GM13976 (cell line): ENCODE measurements around the gene CHN2.

Experiments used
- DNase-seq: peaks from one replicate; pipeline ENCODE4 v3.0.0; 2012; ENCODE audit warnings: low spot score
- in situ Hi-C: fragments of 300-500 bp; cut with MboI; formaldehyde crosslinking; loops from one replicate; pipeline ENCODE4 v1.12.0; 2022; ENCODE audit warnings: low sequenced_read_pairs, mixed read lengths, inconsistent platforms; ENCODE audit not compliant: unreplicated experiment
- TF ChIP-seq, protein P1 (sequence below): IDR thresholded peaks from 2 replicates; pipeline ENCODE4 v1.5.1; 2012; ENCODE audit warnings: borderline replicate concordance, mild to moderate bottlenecking; ENCODE audit not compliant: insufficient read depth; ENCODE audit errors: extremely low read depth, missing control alignments, control extremely low read depth

The CHN2 gene

GRCh38 chr7:29422829-29423228 is 228.3 kb downstream of the CHN2 start:
- no peak for DNase-seq
- TF ChIP-seq, protein P1, sequence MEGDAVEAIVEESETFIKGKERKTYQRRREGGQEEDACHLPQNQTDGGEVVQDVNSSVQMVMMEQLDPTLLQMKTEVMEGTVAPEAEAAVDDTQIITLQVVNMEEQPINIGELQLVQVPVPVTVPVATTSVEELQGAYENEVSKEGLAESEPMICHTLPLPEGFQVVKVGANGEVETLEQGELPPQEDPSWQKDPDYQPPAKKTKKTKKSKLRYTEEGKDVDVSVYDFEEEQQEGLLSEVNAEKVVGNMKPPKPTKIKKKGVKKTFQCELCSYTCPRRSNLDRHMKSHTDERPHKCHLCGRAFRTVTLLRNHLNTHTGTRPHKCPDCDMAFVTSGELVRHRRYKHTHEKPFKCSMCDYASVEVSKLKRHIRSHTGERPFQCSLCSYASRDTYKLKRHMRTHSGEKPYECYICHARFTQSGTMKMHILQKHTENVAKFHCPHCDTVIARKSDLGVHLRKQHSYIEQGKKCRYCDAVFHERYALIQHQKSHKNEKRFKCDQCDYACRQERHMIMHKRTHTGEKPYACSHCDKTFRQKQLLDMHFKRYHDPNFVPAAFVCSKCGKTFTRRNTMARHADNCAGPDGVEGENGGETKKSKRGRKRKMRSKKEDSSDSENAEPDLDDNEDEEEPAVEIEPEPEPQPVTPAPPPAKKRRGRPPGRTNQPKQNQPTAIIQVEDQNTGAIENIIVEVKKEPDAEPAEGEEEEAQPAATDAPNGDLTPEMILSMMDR, result no peak
- in situ Hi-C loops, result no loop called here

DNA sequence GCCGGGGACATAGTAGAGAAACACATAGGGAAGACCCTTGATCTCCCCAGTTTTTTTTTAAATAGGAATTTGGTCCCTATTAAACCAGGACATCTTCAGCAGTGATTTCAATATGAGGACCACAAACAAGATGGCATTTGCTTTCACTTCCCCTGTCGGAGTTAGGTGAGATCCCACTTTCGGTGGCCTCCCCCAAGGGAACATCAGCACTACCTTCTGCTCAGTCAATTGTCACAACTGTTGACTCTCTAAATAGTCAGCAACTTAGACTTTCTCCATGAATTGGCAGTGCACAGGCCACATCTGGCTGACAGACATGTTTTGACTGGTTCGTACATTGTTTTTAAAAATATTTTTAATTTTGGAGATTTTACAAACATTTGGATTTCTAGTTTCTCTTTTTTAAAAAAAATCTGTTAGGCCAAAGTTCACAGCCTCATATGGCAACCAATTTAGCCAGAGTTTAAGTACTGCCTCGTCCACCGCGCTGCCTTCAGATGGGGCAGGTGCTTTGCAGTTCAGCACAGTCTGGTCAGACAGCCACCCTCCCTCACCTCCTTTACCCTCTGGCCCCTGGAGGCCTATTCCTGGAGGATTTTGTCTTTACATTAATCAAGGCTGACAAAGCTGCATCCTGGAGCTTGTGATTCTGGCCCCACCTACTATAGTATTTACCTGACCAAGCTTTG is 229.9 kb downstream of the CHN2 start:
- in situ Hi-C loops, result no loop called here
- no peak for DNase-seq
- TF ChIP-seq, protein P1, result no peak

- in situ Hi-C loops, result no loop called here
- TF ChIP-seq, protein P1, result no peak
- DNase-seq, result no peak
Measured at GRCh38 chr7:29424984-29425309, 230.4 kb downstream of the CHN2 start.

DNA sequence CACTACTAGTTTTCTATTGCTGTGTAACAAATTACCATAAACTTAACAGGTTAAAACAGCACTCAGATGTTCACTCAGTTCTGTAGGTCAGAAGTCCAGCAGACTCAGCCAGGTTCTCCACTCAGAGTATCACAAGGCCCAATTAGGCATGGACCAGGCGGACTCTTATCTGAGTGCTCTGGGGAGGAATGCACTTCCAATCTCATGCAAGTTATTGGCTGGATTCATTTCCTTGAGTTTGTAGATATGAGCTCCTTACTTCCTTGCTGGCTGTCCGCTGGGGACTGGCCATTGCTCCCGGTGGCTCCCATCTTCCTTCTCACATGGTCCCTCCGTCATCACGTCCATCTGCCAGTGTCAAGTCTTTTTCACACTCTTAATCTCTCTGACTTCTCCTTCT is 232.0 kb downstream of the CHN2 start:
- TF ChIP-seq, protein P1, result no peak
- no peak for DNase-seq
- in situ Hi-C loops, result no loop called here

DNA sequence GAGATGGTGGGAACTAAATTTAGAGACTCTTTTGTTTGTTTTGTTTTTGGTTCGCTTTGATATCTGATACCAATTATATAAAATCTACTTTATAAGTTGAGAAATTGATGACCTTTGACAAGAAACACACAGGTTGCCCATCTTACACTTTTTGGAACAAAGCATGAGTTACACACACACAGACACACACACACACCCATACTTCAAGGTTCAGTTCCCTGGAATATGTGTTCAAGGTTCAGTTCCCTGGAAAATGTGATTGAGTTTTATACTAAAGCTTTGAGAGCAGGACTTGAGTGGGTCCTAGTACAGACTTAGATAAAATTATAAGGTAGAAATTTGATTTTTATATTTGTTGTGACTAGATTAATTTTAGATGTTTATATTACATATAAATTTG is 234.8 kb downstream of the CHN2 start:
- in situ Hi-C loops, result no loop called here
- DNase-seq, result no peak
- TF ChIP-seq, protein P1, result no peak

DNA sequence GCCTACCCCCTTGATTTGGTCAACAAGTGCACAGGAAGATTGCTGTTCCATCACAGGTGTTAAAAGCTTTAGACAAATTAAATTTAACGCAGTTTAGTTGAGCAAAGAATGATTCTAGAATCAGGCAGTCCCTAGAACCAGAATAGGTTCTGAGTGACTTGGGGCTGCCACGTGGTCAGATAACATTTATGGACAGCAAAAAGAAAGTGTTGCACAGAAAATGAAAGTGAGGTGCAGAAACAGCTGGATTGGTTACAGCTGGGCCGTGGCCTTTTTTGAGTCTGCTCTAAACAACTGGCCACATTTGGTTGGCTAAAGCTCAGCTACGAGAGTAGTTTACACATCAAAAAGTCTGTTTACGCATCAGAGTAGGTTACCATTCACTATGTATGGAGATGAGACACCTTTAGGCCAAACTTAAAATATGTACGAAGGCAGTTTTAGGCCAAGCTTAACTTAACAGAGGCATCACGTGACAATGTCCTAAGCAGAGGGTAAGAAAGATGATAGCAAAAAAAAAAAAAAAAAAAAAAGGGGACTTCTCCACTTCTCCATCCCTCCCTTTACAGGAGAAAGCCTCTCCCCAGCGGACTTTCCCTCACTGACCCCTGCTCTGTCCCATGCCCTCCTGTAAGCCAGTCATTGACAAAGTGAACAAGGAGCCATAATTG is 235.8 kb downstream of the CHN2 start:
- in situ Hi-C loops, result no loop called here
- no peak for DNase-seq
- TF ChIP-seq, protein P1, result no peak

DNA sequence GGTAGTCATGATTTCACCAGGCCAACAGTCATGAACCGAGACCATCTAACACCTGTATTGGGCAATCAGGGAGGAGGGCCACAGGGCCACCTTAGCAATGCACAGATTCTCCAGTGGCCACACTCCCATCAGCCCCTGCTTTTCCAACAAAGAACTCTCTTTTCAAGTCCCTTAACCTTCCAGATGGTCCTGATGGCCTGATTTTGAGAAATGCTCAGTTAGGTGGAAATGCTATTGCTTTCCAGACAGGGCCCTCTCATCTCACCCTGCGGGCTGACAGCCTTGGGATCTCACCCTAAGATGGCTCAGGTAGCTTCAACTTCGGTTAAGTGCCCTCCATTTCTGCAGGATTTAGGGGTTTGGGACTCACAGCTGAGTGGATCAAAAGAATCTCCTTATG is 237.1 kb downstream of the CHN2 start:
- in situ Hi-C loops, result no loop called here
- DNase-seq, result no peak
- TF ChIP-seq, protein P1, result no peak
